HL-60 (cell line): ENCODE data around the gene ANO10.

Experiments
- DNase-seq, 2 experiments: peaks; one replicate each; pipeline ENCODE4 v3.0.0-alpha.2; 2010 to 2020; ENCODE audit warnings: low read depth in 1 of 2, low spot score in 1 of 2
- H3K27ac ChIP-seq: fragments of 250-450 bp; sonication (Bioruptor Pico); replicated peaks from 2 replicates; pipeline ENCODE4 v1.5.1; 2020; ENCODE audit warnings: mild to moderate bottlenecking, moderate library complexity
- H3K27me3 ChIP-seq: fragments of 250-450 bp; sonication (Bioruptor Pico); 2 replicates; pipeline ENCODE4 v1.5.1; 2021; ENCODE audit warnings: mild to moderate bottlenecking, moderate library complexity; ENCODE audit not compliant: insufficient read depth, poor library complexity, severe bottlenecking
- H3K4me3 ChIP-seq: replicated peaks from 2 replicates; pipeline ENCODE4 v1.5.1; 2011; ENCODE audit warnings: mild to moderate bottlenecking, control low read depth, low read length; ENCODE audit not compliant: insufficient read depth
- CTCF ChIP-seq: IDR thresholded peaks from one replicate; pipeline ENCODE4 v1.5.1; 2011; ENCODE audit warnings: low read length, control low read depth, inconsistent platforms; ENCODE audit not compliant: insufficient read depth
- POLR2AphosphoS5 ChIP-seq: IDR thresholded peaks from 2 replicates; pipeline ENCODE4 v1.6.1; 2012; ENCODE audit warnings: low read depth
- REST ChIP-seq: IDR thresholded peaks from 2 replicates; pipeline ENCODE4 v1.6.1; 2012; ENCODE audit warnings: low read depth; ENCODE audit not compliant: insufficient replicate concordance
- SPI1 ChIP-seq: IDR thresholded peaks from 2 replicates; pipeline ENCODE4 v1.6.1; 2012; ENCODE audit warnings: low read depth, mild to moderate bottlenecking, borderline replicate concordance

The ANO10 gene

GRCh38 chr3:43528498-43529099 lies 93.2 kb downstream of the ANO10 start:
- no peak for DNase-seq
- TF ChIP-seq REST, result no peak
- no peak for TF ChIP-seq CTCF
- no peak for TF ChIP-seq SPI1
- H3K4me3 ChIP-seq, result no peak overlapping the region
- peaks cover 3% of the 10 kb centered on the region for H3K27me3 ChIP-seq
- H3K27ac ChIP-seq, result no peak overlapping the region

GRCh38 chr3:43526956-43527355 lies 94.9 kb downstream of the ANO10 start:
- H3K27me3 ChIP-seq, result peaks cover 3% of the 10 kb centered on the region
- DNase-seq, result no peak
- TF ChIP-seq REST, result no peak
- TF ChIP-seq POLR2AphosphoS5, result no peak
- H3K4me3 ChIP-seq, result no peak overlapping the region
- no peak overlapping the region for H3K27ac ChIP-seq

GRCh38 chr3:43525941-43526607 lies 95.7 kb downstream of the ANO10 start:
- peak in 1 of 2 experiments; percentile 13 for DNase-seq
- H3K4me3 ChIP-seq, result no peak overlapping the region

More at GRCh38 chr3:43525941-43526607, 95.7 kb downstream of the ANO10 start:
- Histone ChIP-seq H3K27me3 (peaks cover 3% of the 10 kb centered on the region), H3K27ac (no peak overlapping the region)
- no peak for TF ChIP-seq CTCF
- no peak for TF ChIP-seq REST
